ENCODE measurements around the gene SAV1.

Gene SAV1

DNA sequence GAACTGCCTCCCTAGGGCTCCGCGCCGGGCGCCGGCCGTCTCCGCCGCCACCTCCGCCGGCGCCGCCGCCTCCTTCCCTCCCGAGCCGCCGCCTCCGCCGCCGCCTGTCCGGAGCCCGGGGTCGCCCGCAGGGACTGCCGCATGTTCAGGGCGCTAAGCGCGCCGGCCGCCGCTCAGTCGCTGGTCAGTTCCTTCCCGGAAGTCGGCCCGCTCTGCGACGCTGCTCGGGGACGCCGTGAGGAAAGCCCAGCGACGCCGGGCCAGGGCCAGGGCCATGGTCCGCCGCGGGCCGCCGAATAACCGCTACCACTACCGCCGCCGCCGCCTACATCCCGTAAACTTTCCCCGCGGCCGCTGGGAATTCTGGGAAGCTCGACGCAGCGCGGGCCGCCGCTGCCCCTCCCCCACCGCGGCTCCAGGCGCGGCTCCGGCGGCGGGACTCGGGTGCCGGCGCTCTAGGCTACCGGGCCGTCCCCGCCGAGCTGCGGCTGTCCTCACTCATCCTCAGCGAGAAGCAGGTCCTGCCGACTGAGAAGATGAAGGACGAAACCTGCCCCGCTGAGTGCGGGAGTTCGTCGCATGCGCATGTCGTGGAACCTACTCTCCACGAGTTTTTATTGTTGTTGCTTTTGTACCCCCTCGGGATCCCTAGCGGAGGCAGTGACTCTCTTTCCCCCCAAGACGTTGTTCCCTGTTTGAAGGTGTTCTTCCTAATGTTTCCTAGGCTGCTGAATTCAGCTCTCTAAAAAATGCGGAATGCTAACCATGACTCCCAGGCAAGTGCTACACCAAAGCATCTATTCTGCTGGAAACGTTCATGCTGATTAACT is at the start of gene SAV1:
Gene SAV1, minus strand, starts transcription at position 311 of the 830 bp plus-strand sequence. CDS start 339 bp downstream, outside the sequence.
- Histone ChIP-seq H3K4me3 (ENCODE audit: low read depth in 1 of 2, low read length in 2 of 2) (peak within 1 kb of the TSS; percentile 78 to 82), H3K9me3 (ENCODE audit: insufficient read depth, low read length, severe bottlenecking) (no peaks in the 10 kb centered on the region), H3K79me2 (ENCODE audit: insufficient read depth, low read length) (peaks cover 23% of the 10 kb centered on the region), H3K27ac (ENCODE audit: low read length) (peak within 1 kb of the TSS; percentile 36), H3K4me2 (ENCODE audit: insufficient read depth, low read length) (peak within 1 kb of the TSS; percentile 91), H4K20me1 (ENCODE audit: insufficient read depth, low read length) (no peaks in the 10 kb centered on the region), H3K27me3 (ENCODE audit: insufficient read depth, low read length, poor library complexity) (peaks cover 11% of the 10 kb centered on the region), H3K4me1 (ENCODE audit: insufficient read depth, low read length) (peaks cover 30% of the 10 kb centered on the region), H3K36me3 (ENCODE audit: insufficient read depth, low read length) (peaks cover 4% of the 10 kb centered on the region; the same call in 1 of the 2 replicates), H2AFZ (ENCODE audit: low read depth, low read length) (peak within 1 kb of the TSS; percentile 94), H3K9ac (ENCODE audit: low read depth, low read length) (peak within 1 kb of the TSS; percentile 75)
- DNase-seq (peak; percentile 64), ATAC-seq (ENCODE audit: insufficient read depth, low read depth) (peak; percentile 71)
- TF ChIP-seq CTCF (IDR thresholded peaks at IDR 0.05; ENCODE audit: borderline replicate concordance, extremely low read depth, low read length, poor library complexity, severe bottlenecking) (no peak), EZH2 (IDR thresholded peaks at IDR 0.05; ENCODE audit: borderline replicate concordance, low read depth, low read length, severe bottlenecking) (no peak)

DNA sequence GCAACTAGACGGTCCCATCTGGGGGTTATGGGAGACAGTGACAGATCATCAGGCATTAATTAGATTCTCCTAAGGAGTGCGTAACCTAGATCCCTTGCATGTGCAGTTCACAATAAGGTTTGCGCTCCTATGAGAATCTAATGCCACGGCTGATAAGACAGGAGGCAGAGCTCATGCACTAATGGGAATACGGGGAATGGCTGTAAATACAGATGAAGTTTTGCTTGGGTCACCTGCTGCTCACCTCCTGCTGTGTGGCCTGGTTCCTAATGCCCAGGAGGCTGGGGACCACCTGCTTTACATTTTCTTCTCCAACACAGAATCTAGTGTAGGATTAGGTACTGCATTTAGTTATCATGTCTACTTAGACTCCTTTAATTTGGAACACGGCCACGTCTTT is 49.7 kb upstream of the SAV1 start:
- TF ChIP-seq EZH2 (IDR thresholded peaks at IDR 0.05; ENCODE audit: borderline replicate concordance, low read depth, low read length, severe bottlenecking) (no peak), CTCF (IDR thresholded peaks at IDR 0.05; ENCODE audit: borderline replicate concordance, extremely low read depth, low read length, poor library complexity, severe bottlenecking) (no peak)
- no peak overlapping the region for H3K9ac ChIP-seq (ENCODE audit: low read depth, low read length)
- no peaks in the 10 kb centered on the region for H4K20me1 ChIP-seq (ENCODE audit: insufficient read depth, low read length)
- no peak overlapping the region for H3K4me2 ChIP-seq (ENCODE audit: insufficient read depth, low read length)
- DNase-seq: no peak
- peaks cover 19% of the 10 kb centered on the region for H3K36me3 ChIP-seq (ENCODE audit: insufficient read depth, low read length)
- ATAC-seq (ENCODE audit: insufficient read depth, low read depth): no peak
- H2AFZ ChIP-seq (ENCODE audit: low read depth, low read length): no peak overlapping the region
- H3K27ac ChIP-seq (ENCODE audit: low read length): no peak overlapping the region
- no peaks in the 10 kb centered on the region for H3K4me1 ChIP-seq (ENCODE audit: insufficient read depth, low read length)
- H3K4me3 ChIP-seq (ENCODE audit: low read depth in 1 of 2, low read length in 2 of 2): no peak overlapping the region
- no peaks in the 10 kb centered on the region for H3K27me3 ChIP-seq (ENCODE audit: insufficient read depth, low read length, poor library complexity)
- H3K9me3 ChIP-seq (ENCODE audit: insufficient read depth, low read length, severe bottlenecking): no peaks in the 10 kb centered on the region
- no peaks in the 10 kb centered on the region for H3K79me2 ChIP-seq (ENCODE audit: insufficient read depth, low read length)

- ATAC-seq (ENCODE audit: insufficient read depth, low read depth) (peak; percentile 78), DNase-seq (peak; percentile 20)
- Histone ChIP-seq H3K9me3 (ENCODE audit: insufficient read depth, low read length, severe bottlenecking) (no peaks in the 10 kb centered on the region), H3K79me2 (ENCODE audit: insufficient read depth, low read length) (no peaks in the 10 kb centered on the region), H3K27ac (ENCODE audit: low read length) (no peak overlapping the region), H3K9ac (ENCODE audit: low read depth, low read length) (no peak overlapping the region), H3K4me3 (ENCODE audit: low read depth in 1 of 2, low read length in 2 of 2) (no peak overlapping the region), H3K36me3 (ENCODE audit: insufficient read depth, low read length) (no peaks in the 10 kb centered on the region), H3K4me2 (ENCODE audit: insufficient read depth, low read length) (no peak overlapping the region), H2AFZ (ENCODE audit: low read depth, low read length) (no peak overlapping the region), H4K20me1 (ENCODE audit: insufficient read depth, low read length) (no peaks in the 10 kb centered on the region), H3K4me1 (ENCODE audit: insufficient read depth, low read length) (no peaks in the 10 kb centered on the region), H3K27me3 (ENCODE audit: insufficient read depth, low read length, poor library complexity) (no peaks in the 10 kb centered on the region)
- TF ChIP-seq CTCF (IDR thresholded peaks at IDR 0.05; ENCODE audit: borderline replicate concordance, extremely low read depth, low read length, poor library complexity, severe bottlenecking): peak; percentile 72
- no peak for TF ChIP-seq EZH2 (IDR thresholded peaks at IDR 0.05; ENCODE audit: borderline replicate concordance, low read depth, low read length, severe bottlenecking)
Observed at GRCh38 chr14:50714450-50715073, 46.5 kb upstream of the SAV1 start.

Measured in DND-41 (cell line).